ENCODE data around the gene MTERF4. TPM values are rescaled to one million over a fixed set of nuclear protein-coding genes. Genes with fewer than 3 reads are reported as not detected.

The MTERF4 gene
- total RNA-seq, 5 donors from 2014 or later (not counting 1 experiment from before 2014, with no cell fraction given): 78.7 to 171 (median 109) TPM

GRCh38 chr2:241122376-241123002 is 20.4 kb upstream of the MTERF4 start:
- 92% methylated on average over 19 of the region's 19 CpGs for WGBS (ENCODE audit: insufficient coverage)
- Histone ChIP-seq H3K27me3 (replicated peaks in 1 of 2; ENCODE audit: control insufficient read depth in 2 of 2, extremely low read depth in 1 of 2, insufficient read depth in 2 of 2, low read length in 1 of 2) (no peaks in the 10 kb centered on the region), H3K27ac (ENCODE audit: low read length) (no peak overlapping the region), H3K4me1 (ENCODE audit: control insufficient read depth in 1 of 2, extremely low read depth in 1 of 2, insufficient read depth in 2 of 2, low read length in 2 of 2) (peaks cover 0 to 35% of the 10 kb centered on the region in 2 experiments), H3K9me3 (no peaks in the 10 kb centered on the region), H3K4me3 (ENCODE audit: control insufficient read depth in 1 of 2, extremely low read depth in 1 of 2, low read length in 1 of 2) (no peak overlapping the region), H3K36me3 (ENCODE audit: control insufficient read depth in 2 of 2, extremely low read depth in 1 of 2, insufficient read depth in 1 of 2, low read length in 1 of 2) (peaks cover 0 to 17% of the 10 kb centered on the region in 2 donors)
- peaks cover 9 to 20% (median 14%) of the 10 kb centered on the region in 3 donors for H3K4me1 Mint-ChIP-seq
- no peak for DNase-seq
- H3K36me3 Mint-ChIP-seq: peaks cover 38% of the 10 kb centered on the region
- no peak for ATAC-seq (replicated peaks in 1 of 4)
- CTCF ChIA-PET: no interaction called here
- no peaks in the 10 kb centered on the region for H3K9me3 Mint-ChIP-seq
- H3K27me3 Mint-ChIP-seq: no peaks in the 10 kb centered on the region
- H3K4me3 Mint-ChIP-seq: no peak overlapping the region
- peak overlapping the region in 1 of 2 donors; percentile 44 for H3K27ac Mint-ChIP-seq
- POLR2A ChIA-PET: no interaction called here

GRCh38 chr2:241121008-241121407 is 18.9 kb upstream of the MTERF4 start:
- no peak overlapping the region for H3K27ac ChIP-seq (ENCODE audit: low read length)
- H3K36me3 ChIP-seq (ENCODE audit: control insufficient read depth in 2 of 2, extremely low read depth in 1 of 2, insufficient read depth in 1 of 2, low read length in 1 of 2): peaks cover 0 to 14% of the 10 kb centered on the region in 2 donors
- CTCF ChIA-PET: no interaction called here
- ATAC-seq (replicated peaks in 1 of 4): no peak
- H3K4me3 ChIP-seq (ENCODE audit: control insufficient read depth in 1 of 2, extremely low read depth in 1 of 2, low read length in 1 of 2): no peak overlapping the region
- no peak overlapping the region for H3K27ac Mint-ChIP-seq
- no peaks in the 10 kb centered on the region for H3K9me3 Mint-ChIP-seq
- H3K36me3 Mint-ChIP-seq: peaks cover 48% of the 10 kb centered on the region
- no peak for DNase-seq
- H3K4me3 Mint-ChIP-seq: no peak overlapping the region
- H3K9me3 ChIP-seq: no peaks in the 10 kb centered on the region
- H3K4me1 ChIP-seq (ENCODE audit: control insufficient read depth in 1 of 2, extremely low read depth in 1 of 2, insufficient read depth in 2 of 2, low read length in 2 of 2): peaks cover 0 to 22% of the 10 kb centered on the region in 2 experiments
- peaks cover 6 to 15% (median 13%) of the 10 kb centered on the region in 3 donors for H3K4me1 Mint-ChIP-seq
- POLR2A ChIA-PET: no interaction called here
- no peaks in the 10 kb centered on the region for H3K27me3 Mint-ChIP-seq
- H3K27me3 ChIP-seq (replicated peaks in 1 of 2; ENCODE audit: control insufficient read depth in 2 of 2, extremely low read depth in 1 of 2, insufficient read depth in 2 of 2, low read length in 1 of 2): no peaks in the 10 kb centered on the region
- WGBS (ENCODE audit: insufficient coverage): no CpG with 5 or more reads among the region's 5 CpGs

- Mint-ChIP-seq H3K27me3 (no peaks in the 10 kb centered on the region), H3K4me3 (no peak overlapping the region), H3K9me3 (no peaks in the 10 kb centered on the region), H3K27ac (peak overlapping the region in 1 of 2 donors; percentile 2), H3K36me3 (peaks cover 49% of the 10 kb centered on the region), H3K4me1 (peaks cover 6 to 16% (median 13%) of the 10 kb centered on the region in 3 donors)
- no peak overlapping the region for H3K4me3 ChIP-seq (ENCODE audit: control insufficient read depth in 1 of 2, extremely low read depth in 1 of 2, low read length in 1 of 2)
- no peak for ATAC-seq (replicated peaks in 1 of 4)
- H3K36me3 ChIP-seq (ENCODE audit: control insufficient read depth in 2 of 2, extremely low read depth in 1 of 2, insufficient read depth in 1 of 2, low read length in 1 of 2): peaks cover 0 to 13% of the 10 kb centered on the region in 2 donors
- WGBS (ENCODE audit: insufficient coverage): 100% methylated on average over 1 of the region's 2 CpGs
- no peaks in the 10 kb centered on the region for H3K9me3 ChIP-seq
- H3K27ac ChIP-seq (ENCODE audit: low read length): no peak overlapping the region
- POLR2A ChIA-PET: no interaction called here
- peaks cover 0 to 16% of the 10 kb centered on the region in 2 experiments for H3K4me1 ChIP-seq (ENCODE audit: control insufficient read depth in 1 of 2, extremely low read depth in 1 of 2, insufficient read depth in 2 of 2, low read length in 2 of 2)
- no peaks in the 10 kb centered on the region for H3K27me3 ChIP-seq (replicated peaks in 1 of 2; ENCODE audit: control insufficient read depth in 2 of 2, extremely low read depth in 1 of 2, insufficient read depth in 2 of 2, low read length in 1 of 2)
- CTCF ChIA-PET: no interaction called here
- DNase-seq: no peak
Measured at GRCh38 chr2:241120440-241120839, 18.4 kb upstream of the MTERF4 start.

GRCh38 chr2:241118737-241119505 is 16.8 kb upstream of the MTERF4 start:
- no peak overlapping the region for H3K27ac ChIP-seq (ENCODE audit: low read length)
- Mint-ChIP-seq H3K36me3 (peaks cover 62% of the 10 kb centered on the region), H3K27me3 (no peaks in the 10 kb centered on the region), H3K9me3 (no peaks in the 10 kb centered on the region), H3K27ac (peak overlapping the region in 1 of 2 donors; percentile 30), H3K4me3 (no peak overlapping the region), H3K4me1 (peaks cover 3 to 13% (median 11%) of the 10 kb centered on the region in 3 donors)
- H3K9me3 ChIP-seq: no peaks in the 10 kb centered on the region
- H3K27me3 ChIP-seq (replicated peaks in 1 of 2; ENCODE audit: control insufficient read depth in 2 of 2, extremely low read depth in 1 of 2, insufficient read depth in 2 of 2, low read length in 1 of 2): no peaks in the 10 kb centered on the region
- H3K36me3 ChIP-seq (ENCODE audit: control insufficient read depth in 2 of 2, extremely low read depth in 1 of 2, insufficient read depth in 1 of 2, low read length in 1 of 2): peaks cover 0 to 24% of the 10 kb centered on the region in 2 donors
- peaks cover 0 to 6% of the 10 kb centered on the region in 2 experiments for H3K4me1 ChIP-seq (ENCODE audit: control insufficient read depth in 1 of 2, extremely low read depth in 1 of 2, insufficient read depth in 2 of 2, low read length in 2 of 2)
- ChIA-PET CTCF (no interaction called here), POLR2A (interaction anchor here in 1 of 2 donors (0.7 kb wide), 1 partner anchor 24 kb away, joined by 3 read pairs; no protein-coding TSS in a partner anchor)
- no peak overlapping the region for H3K4me3 ChIP-seq (ENCODE audit: control insufficient read depth in 1 of 2, extremely low read depth in 1 of 2, low read length in 1 of 2)
- WGBS (ENCODE audit: insufficient coverage): 95% methylated on average over 22 of the region's 24 CpGs
- DNase-seq: no peak
- ATAC-seq (replicated peaks in 1 of 4): no peak

GRCh38 chr2:241116606-241117560 is 14.8 kb upstream of the MTERF4 start:
- ATAC-seq (replicated peaks in 1 of 4): no peak
- peaks cover 11 to 21% (median 20%) of the 10 kb centered on the region in 3 donors for H3K4me1 Mint-ChIP-seq
- no peaks in the 10 kb centered on the region for H3K27me3 ChIP-seq (replicated peaks in 1 of 2; ENCODE audit: control insufficient read depth in 2 of 2, extremely low read depth in 1 of 2, insufficient read depth in 2 of 2, low read length in 1 of 2)
- H3K9me3 Mint-ChIP-seq: no peaks in the 10 kb centered on the region
- 95% methylated on average over 26 of the region's 32 CpGs for WGBS (ENCODE audit: insufficient coverage)
- no peak overlapping the region for H3K4me3 ChIP-seq (ENCODE audit: control insufficient read depth in 1 of 2, extremely low read depth in 1 of 2, low read length in 1 of 2)
- no peak overlapping the region for H3K27ac ChIP-seq (ENCODE audit: low read length)
- peaks cover 0 to 21% of the 10 kb centered on the region in 2 donors for H3K36me3 ChIP-seq (ENCODE audit: control insufficient read depth in 2 of 2, extremely low read depth in 1 of 2, insufficient read depth in 1 of 2, low read length in 1 of 2)
- H3K36me3 Mint-ChIP-seq: peaks cover 61% of the 10 kb centered on the region
- ChIA-PET CTCF (no interaction called here), POLR2A (no interaction called here)
- H3K27me3 Mint-ChIP-seq: no peaks in the 10 kb centered on the region
- DNase-seq: no peak
- H3K27ac Mint-ChIP-seq: peak overlapping the region in 1 of 2 donors; percentile 64
- no peaks in the 10 kb centered on the region for H3K9me3 ChIP-seq
- H3K4me3 Mint-ChIP-seq: no peak overlapping the region
- peaks cover 0 to 7% of the 10 kb centered on the region in 2 experiments for H3K4me1 ChIP-seq (ENCODE audit: control insufficient read depth in 1 of 2, extremely low read depth in 1 of 2, insufficient read depth in 2 of 2, low read length in 2 of 2)

- DNase-seq (no peak), ATAC-seq (replicated peaks in 1 of 4) (no peak)
- peaks cover 53% of the 10 kb centered on the region for H3K36me3 Mint-ChIP-seq
- H3K9me3 Mint-ChIP-seq: no peaks in the 10 kb centered on the region
- H3K4me3 Mint-ChIP-seq: no peak overlapping the region
- H3K36me3 ChIP-seq (ENCODE audit: control insufficient read depth in 2 of 2, extremely low read depth in 1 of 2, insufficient read depth in 1 of 2, low read length in 1 of 2): peaks cover 0 to 19% of the 10 kb centered on the region in 2 donors
- no peaks in the 10 kb centered on the region for H3K27me3 Mint-ChIP-seq
- H3K9me3 ChIP-seq: no peaks in the 10 kb centered on the region
- no peak overlapping the region for H3K4me3 ChIP-seq (ENCODE audit: control insufficient read depth in 1 of 2, extremely low read depth in 1 of 2, low read length in 1 of 2)
- peaks cover 24 to 35% (median 35%) of the 10 kb centered on the region in 3 donors for H3K4me1 Mint-ChIP-seq
- peaks cover 0 to 20% of the 10 kb centered on the region in 2 experiments for H3K4me1 ChIP-seq (ENCODE audit: control insufficient read depth in 1 of 2, extremely low read depth in 1 of 2, insufficient read depth in 2 of 2, low read length in 2 of 2)
- no peak overlapping the region for H3K27ac Mint-ChIP-seq
- H3K27me3 ChIP-seq (replicated peaks in 1 of 2; ENCODE audit: control insufficient read depth in 2 of 2, extremely low read depth in 1 of 2, insufficient read depth in 2 of 2, low read length in 1 of 2): no peaks in the 10 kb centered on the region
- no peak overlapping the region for H3K27ac ChIP-seq (ENCODE audit: low read length)
- CTCF ChIA-PET: no interaction called here
- 93% methylated on average over 7 of the region's 8 CpGs for WGBS (ENCODE audit: insufficient coverage)
- POLR2A ChIA-PET: no interaction called here
Measured at GRCh38 chr2:241115361-241115760, 13.3 kb upstream of the MTERF4 start.
